GM18502 (cell line): Measurements from ENCODE around the gene NSUN3.
"Not testable (repeated sequence)": the region's sequence is repeated elsewhere in the genome, so short reads cannot be mapped to it uniquely, and the experiment has no call there.

ENCODE experiments used
- ATAC-seq: cut with Tn5 transposase; IDR thresholded peaks from one replicate; pipeline ENCODE4 v1.9.1; 2021; ENCODE audit warnings: mild to moderate bottlenecking; ENCODE audit not compliant: unreplicated experiment, poor library complexity

Gene NSUN3

DNA sequence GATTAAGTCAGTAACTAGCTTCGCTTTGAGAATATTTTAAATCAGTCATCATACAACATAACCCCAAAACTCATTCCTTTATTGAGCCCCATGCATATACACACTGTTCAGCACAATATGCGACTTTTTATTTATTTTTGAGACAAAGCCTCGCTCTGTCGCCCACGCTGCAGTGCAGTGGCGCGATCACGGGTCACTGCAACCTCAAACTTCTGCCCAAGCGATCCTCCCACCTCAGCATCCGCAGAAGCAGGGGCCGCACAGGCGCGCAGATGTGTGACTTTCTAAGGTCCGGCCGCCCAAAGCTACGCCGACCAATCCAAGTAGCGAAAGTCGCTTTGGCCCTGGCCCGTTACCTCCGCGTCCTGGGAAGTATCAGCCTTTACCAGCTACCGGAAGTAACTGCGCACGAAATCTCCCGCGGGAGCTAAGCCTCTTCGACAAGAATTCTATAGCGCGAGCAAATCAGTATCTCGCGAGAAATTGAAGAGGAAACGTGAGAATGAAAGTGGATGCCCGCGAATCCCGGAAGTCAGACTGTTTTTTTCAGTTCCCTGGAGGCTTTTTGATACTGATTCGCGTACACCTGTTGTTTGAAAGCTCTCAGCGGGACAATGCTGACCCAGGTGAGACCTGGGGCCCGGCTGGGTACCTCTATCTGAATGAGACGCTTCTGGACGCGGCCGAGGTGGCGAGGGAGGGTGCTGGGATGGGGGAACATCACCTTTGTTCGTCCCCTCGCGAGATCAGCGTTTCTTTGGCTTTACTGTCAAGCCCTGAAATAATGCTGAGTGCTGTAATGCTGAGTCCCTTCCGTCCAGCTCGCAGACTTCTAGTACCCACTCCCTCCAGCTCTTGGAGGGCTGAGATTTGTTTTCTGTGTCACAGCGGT is at the start of gene NSUN3, which contains the start of gene DHFR2:
Gene NSUN3, plus strand, starts transcription at position 549 of the 892 bp plus-strand sequence. Its CDS starts 66 bp downstream, at position 615.
Gene DHFR2, minus strand, starts transcription at position 404 of the 892 bp plus-strand sequence. CDS start 1,405 bp downstream, outside the sequence.
- ATAC-seq = peak; percentile 93

GRCh38 chr3:94015025-94015424 is 47.8 kb upstream of the NSUN3 start:
- no peak for ATAC-seq

GRCh38 chr3:94019659-94020058 is 43.2 kb upstream of the NSUN3 start:
- ATAC-seq = no peak

DNA sequence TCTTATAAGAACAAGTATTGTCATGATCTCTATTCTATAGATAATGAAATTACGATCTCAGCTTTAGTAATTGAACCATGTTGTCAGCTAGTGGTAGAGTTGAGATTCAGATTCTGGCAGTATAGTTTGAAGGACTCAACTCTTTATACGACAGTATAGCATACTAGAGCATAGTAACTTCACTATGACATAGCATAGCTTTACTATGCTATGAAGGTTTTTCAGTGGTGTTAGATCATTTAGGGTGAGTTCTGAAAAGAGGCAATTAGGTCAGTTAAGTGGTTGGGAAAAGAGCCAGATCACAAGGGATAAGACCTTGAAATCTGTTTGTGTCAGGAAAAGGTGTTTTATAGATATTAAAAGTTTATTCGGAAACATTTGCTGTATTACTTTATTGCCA is 42.6 kb upstream of the NSUN3 start:
- no peak for ATAC-seq

GRCh38 chr3:94024385-94024784 is 38.5 kb upstream of the NSUN3 start:
- no peak for ATAC-seq

GRCh38 chr3:94026623-94027022 is 36.2 kb upstream of the NSUN3 start:
- ATAC-seq = no peak

GRCh38 chr3:94028093-94028837 is 34.6 kb upstream of the NSUN3 start, which contains the start of gene STX19:
Gene STX19 (minus strand): TSS chr3:94028597. CDS start chr3:94015269, 13,328 bp downstream.
- no peak for ATAC-seq

DNA sequence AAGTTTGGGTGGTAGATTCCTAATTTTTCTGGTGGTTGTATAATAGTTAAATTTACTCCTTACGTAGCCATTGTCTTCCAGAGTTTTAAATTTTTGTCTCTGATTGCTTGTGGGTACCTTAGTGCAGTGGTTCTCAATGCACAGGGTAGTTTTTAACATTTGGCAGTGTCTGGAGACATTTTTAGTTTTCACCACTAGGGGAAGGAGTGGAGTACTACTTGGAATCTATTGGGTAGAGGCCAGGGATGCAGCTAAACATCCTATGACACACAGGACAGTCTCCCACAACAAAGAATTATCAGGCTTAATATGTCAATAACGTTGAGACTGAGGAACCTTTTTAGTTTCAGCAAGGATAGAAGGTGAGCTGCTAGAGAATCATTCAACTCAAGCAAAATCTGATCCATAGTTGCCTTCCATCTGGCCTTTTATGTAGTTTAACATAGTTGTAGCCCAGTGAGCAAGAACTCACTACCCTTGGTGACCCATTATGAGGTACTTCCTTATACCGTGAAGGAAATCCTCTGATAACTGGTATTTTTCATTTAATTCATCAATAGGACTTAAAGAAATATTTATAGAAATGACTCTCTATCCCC is 25.9 kb upstream of the NSUN3 start:
- ATAC-seq = peak; percentile 84

DNA sequence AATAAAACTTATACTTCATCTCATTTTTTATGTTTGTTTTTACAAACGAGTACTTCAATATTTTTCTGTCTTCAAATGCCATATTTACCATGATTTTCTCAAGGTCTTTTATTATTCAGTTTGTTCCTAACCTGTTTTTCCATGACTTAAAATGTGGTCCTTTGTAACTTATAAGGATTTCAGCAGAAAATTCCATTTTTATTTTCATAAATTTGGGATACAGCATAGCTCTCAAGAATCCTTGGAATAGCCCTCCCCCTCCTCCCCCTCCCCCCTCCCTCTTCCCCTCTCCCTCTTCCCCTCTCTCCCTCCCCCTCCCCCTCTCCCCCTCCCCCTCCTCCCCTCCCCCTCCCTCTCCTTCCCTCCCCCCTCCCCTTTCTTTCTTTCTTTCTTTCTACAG is 19.6 kb upstream of the NSUN3 start:
- ATAC-seq = no peak

GRCh38 chr3:94044100-94044936 is 18.5 kb upstream of the NSUN3 start:
- not testable (repeated sequence) for ATAC-seq

DNA sequence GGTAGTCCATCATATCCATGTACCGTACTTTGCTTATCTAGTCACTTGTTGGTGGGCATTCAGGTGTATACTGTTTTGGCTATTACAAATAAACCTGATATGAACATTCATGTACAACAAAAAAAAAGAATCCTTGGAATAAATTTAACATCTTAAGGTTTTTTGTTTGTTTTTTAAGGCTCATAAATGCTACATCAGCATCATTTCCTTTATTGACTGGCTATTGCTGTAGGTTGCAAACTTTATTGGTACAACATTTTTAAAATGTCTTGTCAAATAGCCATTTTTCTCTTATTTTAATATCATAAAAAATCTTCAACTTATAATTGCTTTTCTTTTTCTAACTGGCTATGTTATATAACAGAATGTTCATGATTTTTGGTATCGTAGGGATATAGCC is 16.3 kb upstream of the NSUN3 start:
- ATAC-seq = no peak

DNA sequence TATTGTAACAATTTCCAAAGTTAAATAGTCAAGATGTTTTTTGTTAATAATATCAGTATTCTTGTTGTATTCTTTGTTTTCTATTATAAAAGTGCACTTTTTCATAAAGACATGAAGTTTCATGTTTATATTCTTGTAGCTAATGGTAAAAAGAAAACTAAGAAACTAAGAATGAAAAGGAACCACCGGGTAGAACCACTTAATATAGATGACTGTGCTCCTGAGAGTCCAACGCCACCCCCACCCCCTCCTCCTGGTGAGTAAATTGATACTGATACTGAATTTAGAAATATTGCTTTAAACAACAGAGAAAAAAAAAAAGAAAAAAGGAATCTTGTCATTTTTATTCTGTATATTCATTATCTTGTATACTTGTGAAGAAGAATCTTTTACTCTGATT is 13.6 kb upstream of the NSUN3 start:
- no peak for ATAC-seq

GRCh38 chr3:94050546-94050945 is 12.3 kb upstream of the NSUN3 start:
- no peak for ATAC-seq

GRCh38 chr3:94061297-94061696 is 1.6 kb upstream of the NSUN3 start:
- no peak for ATAC-seq

DNA sequence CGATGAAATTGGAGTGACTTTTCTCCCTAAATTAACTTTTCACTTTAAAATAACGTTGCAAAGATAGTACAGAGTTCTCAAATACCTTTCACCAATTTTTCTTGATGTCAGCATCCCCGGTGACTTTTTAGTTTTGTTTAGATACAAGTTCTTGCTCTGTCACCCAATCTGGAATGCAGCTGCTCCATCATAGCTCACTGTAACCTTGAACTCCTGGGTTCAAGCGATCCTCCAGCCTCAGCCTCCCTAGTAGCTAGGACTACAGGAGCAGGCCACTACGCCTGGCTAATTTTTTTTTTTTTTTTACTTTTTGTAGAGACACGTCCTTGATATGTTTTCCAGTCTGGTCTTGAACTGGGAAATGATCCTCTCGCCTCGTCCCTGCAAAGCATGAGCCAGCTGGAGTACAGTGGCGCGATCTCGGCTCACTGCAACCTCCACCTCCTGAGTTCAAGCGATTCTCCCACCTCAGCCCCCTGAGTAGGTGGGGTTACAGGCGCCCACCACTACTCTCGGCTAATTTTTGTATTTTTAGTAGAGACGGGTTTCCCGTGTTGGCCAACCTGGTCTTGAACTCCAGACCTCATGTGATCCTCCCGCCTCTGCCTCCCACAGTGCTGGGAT is 747 bp downstream of the NSUN3 start:
- no peak for ATAC-seq

- ATAC-seq = no peak
These were observed 1.5 kb downstream of the NSUN3 start for GRCh38 chr3:94064243-94064860.

DNA sequence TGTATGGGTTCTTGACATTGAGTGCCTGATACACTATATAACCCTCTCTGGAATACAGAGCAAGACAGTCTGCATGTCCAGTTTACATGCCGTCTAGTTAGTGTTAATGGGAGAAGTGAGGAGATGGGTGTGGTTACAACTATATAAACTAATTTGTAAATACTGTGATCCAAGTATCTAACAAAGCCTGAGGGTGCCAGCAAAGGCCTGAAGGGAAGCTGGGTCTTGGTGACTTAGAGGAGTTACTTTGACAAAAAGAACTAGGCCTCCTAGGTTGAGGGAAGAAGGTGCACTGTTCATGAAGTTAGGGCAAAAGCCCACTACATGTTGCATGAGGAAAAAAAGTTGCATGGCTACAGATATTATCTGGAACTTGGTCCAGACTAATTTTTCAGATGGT is 2.3 kb downstream of the NSUN3 start:
- ATAC-seq = no peak

GRCh38 chr3:94065819-94066480 is 3.1 kb downstream of the NSUN3 start:
- no peak for ATAC-seq
